GM19193 (cell line): ENCODE data around the gene CXorf51B.
"Not testable (repeated sequence)": the region's sequence is repeated elsewhere in the genome, so short reads cannot be mapped to it uniquely, and the experiment has no call there.

ENCODE experiments used
- POLR2A ChIP-seq: IDR thresholded peaks from 4 replicates; pipeline ENCODE4 v1.6.1; 2011; ENCODE audit not compliant: insufficient read depth, insufficient read length; ENCODE audit errors: extremely low read depth

The CXorf51B gene

DNA sequence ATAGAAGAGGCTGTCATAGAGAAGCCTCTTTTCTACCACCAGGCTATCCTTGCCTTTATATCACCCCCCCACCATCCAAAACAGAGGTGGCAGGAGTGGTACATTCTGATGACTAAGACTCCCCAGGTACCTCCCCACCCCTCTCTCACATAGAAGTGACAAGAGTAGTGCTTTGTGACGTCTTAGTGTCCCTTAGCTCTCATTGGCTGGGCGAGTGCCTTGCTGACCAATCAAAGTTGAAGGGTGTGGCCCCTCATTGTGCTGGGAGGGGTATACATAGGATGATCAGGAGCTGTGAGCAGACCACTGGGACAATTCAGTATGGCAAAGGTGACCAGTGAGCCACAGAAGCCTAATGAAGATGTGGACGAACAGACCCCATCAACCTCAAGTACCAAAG lies at the start of gene CXorf51B:
TSS of gene CXorf51B (plus strand) at position 301 of the 400 bp plus-strand sequence. CDS start at position 322, 21 bp downstream.
- TF ChIP-seq POLR2A, result not testable (repeated sequence)

DNA sequence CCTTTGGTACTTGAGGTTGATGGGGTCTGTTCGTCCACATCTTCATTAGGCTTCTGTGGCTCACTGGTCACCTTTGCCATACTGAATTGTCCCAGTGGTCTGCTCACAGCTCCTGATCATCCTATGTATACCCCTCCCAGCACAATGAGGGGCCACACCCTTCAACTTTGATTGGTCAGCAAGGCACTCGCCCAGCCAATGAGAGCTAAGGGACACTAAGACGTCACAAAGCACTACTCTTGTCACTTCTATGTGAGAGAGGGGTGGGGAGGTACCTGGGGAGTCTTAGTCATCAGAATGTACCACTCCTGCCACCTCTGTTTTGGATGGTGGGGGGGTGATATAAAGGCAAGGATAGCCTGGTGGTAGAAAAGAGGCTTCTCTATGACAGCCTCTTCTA lies 5.1 kb downstream of the CXorf51B start, which contains the start of gene CXorf51A:
TSS of gene CXorf51A (minus strand) at position 101 of the 400 bp plus-strand sequence. CDS start at position 80, 21 bp downstream.
- not testable (repeated sequence) for TF ChIP-seq POLR2A

DNA sequence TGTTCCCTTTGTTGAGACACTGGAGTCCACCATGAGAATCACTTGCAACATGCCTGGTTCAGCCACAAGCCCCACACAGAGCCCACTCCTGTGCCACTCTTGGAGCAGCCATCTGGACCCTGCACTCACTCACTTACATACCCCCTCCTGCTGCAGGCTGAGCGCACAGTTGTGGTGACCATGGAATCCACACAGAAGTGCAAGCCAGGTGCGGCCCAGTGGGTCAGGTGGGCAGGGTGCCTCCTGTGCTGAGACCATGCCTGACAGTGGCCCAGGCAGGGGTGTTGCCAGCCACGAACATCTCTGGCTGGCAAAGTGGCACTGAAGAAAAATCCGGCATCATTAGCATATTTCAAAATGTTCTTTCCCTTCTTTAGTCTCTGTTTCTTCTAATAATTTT lies 22.4 kb downstream of the CXorf51B start:
- TF ChIP-seq POLR2A, result no peak

DNA sequence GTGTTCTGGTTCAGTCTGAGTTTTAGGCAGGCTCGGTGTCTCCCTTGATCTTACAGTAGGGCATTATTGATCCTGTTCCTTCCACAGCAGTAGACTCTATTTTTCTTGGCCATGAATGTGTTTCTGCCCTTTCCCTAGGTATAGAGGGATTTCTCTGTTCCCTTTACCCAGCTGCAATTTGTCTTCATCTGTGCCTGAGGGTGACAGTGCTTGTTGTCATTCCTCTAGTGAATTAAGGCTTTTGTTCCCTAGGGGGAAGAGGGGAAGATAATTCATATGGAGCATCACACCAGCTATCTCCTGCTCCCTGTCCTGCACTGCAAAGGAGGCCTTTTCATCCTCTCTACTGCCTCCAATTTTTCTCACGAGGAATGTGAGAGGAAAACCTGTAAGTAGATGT lies 44.7 kb downstream of the CXorf51B start:
- TF ChIP-seq POLR2A, result no peak
